WERI-Rb-1 (cell line): Measurements from ENCODE around the gene GNAQ.

Experiments
- DNase-seq: peaks from one replicate; pipeline ENCODE4 v3.0.0-alpha.2; 2020
- H3K27ac ChIP-seq: fragments of 250-450 bp; sonication (Bioruptor Pico); 2 replicates; pipeline ENCODE4 v1.5.1; 2020; ENCODE audit warnings: mild to moderate bottlenecking, moderate library complexity
- H3K27me3 ChIP-seq: fragments of 250-450 bp; sonication (Bioruptor Pico); 2 replicates; pipeline ENCODE4 v1.5.1; 2021; ENCODE audit warnings: mild to moderate bottlenecking, low read depth, moderate library complexity; ENCODE audit not compliant: insufficient read depth, severe bottlenecking
- H3K36me3 ChIP-seq: fragments of 250-450 bp; sonication (Bioruptor Pico); 2 replicates; pipeline ENCODE4 v1.5.1; 2020; ENCODE audit warnings: mild to moderate bottlenecking, moderate library complexity
- H3K4me3 ChIP-seq: 2 replicates; pipeline ENCODE4 v1.5.1; 2011; ENCODE audit warnings: low read depth, mild to moderate bottlenecking, control low read depth, low read length
- H3K9me3 ChIP-seq: fragments of 250-450 bp; sonication (Bioruptor Pico); 2 replicates; pipeline ENCODE4 v1.5.1; 2021; ENCODE audit warnings: mild to moderate bottlenecking, moderate library complexity; ENCODE audit not compliant: severe bottlenecking
- TF ChIP-seq, protein P1 (sequence below): IDR thresholded peaks from 2 replicates; pipeline ENCODE4 v1.5.1; 2011; ENCODE audit warnings: low read depth, mild to moderate bottlenecking, control low read depth, inconsistent platforms, low read length

Gene GNAQ

GRCh38 chr9:77677957-77678535 lies 353.6 kb downstream of the GNAQ start:
- Histone ChIP-seq H3K27me3 (no peaks in the 10 kb centered on the region), H3K27ac (no peak overlapping the region), H3K36me3 (no peaks in the 10 kb centered on the region), H3K4me3 (no peak overlapping the region), H3K9me3 (no peaks in the 10 kb centered on the region)
- TF ChIP-seq, protein P1, sequence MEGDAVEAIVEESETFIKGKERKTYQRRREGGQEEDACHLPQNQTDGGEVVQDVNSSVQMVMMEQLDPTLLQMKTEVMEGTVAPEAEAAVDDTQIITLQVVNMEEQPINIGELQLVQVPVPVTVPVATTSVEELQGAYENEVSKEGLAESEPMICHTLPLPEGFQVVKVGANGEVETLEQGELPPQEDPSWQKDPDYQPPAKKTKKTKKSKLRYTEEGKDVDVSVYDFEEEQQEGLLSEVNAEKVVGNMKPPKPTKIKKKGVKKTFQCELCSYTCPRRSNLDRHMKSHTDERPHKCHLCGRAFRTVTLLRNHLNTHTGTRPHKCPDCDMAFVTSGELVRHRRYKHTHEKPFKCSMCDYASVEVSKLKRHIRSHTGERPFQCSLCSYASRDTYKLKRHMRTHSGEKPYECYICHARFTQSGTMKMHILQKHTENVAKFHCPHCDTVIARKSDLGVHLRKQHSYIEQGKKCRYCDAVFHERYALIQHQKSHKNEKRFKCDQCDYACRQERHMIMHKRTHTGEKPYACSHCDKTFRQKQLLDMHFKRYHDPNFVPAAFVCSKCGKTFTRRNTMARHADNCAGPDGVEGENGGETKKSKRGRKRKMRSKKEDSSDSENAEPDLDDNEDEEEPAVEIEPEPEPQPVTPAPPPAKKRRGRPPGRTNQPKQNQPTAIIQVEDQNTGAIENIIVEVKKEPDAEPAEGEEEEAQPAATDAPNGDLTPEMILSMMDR: no peak
- DNase-seq: no peak

DNA sequence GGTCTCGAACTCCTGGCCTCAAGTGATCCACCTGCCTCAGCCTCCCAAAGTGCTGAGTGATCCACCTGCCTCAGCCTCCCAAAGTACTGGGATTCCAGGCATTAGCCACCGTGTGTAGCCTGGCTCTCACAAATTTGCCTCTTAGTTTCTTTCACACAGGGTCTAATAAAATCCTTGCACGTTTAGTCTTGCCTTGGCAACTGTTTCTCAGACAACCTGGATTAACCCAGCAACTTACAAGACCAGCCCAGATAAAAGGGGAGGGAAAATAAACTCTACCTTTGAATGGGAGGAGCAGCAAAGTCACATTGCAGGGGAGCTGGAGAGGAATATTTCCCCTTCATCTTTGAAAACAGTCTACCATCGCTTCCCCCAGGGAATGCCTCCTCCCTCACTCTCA lies 354.2 kb downstream of the GNAQ start:
- DNase-seq: no peak
- TF ChIP-seq, protein P1: no peak
- no peak overlapping the region for H3K27ac ChIP-seq
- H3K27me3 ChIP-seq: no peaks in the 10 kb centered on the region
- no peaks in the 10 kb centered on the region for H3K9me3 ChIP-seq
- H3K4me3 ChIP-seq: no peak overlapping the region
- no peaks in the 10 kb centered on the region for H3K36me3 ChIP-seq

GRCh38 chr9:77673941-77674791 lies 357.4 kb downstream of the GNAQ start:
- Histone ChIP-seq H3K4me3 (no peak overlapping the region), H3K36me3 (no peaks in the 10 kb centered on the region), H3K27ac (no peak overlapping the region), H3K9me3 (no peaks in the 10 kb centered on the region), H3K27me3 (no peaks in the 10 kb centered on the region)
- TF ChIP-seq, protein P1: no peak
- DNase-seq: no peak

GRCh38 chr9:77672183-77672582 lies 359.4 kb downstream of the GNAQ start:
- no peak for DNase-seq
- H3K9me3 ChIP-seq: no peaks in the 10 kb centered on the region
- TF ChIP-seq, protein P1: no peak
- H3K36me3 ChIP-seq: no peaks in the 10 kb centered on the region
- no peaks in the 10 kb centered on the region for H3K27me3 ChIP-seq
- H3K27ac ChIP-seq: no peak overlapping the region
- H3K4me3 ChIP-seq: no peak overlapping the region

- Histone ChIP-seq H3K36me3 (no peaks in the 10 kb centered on the region), H3K9me3 (no peaks in the 10 kb centered on the region), H3K4me3 (no peak overlapping the region), H3K27ac (no peak overlapping the region), H3K27me3 (no peaks in the 10 kb centered on the region)
- TF ChIP-seq, protein P1: no peak
- no peak for DNase-seq
These were observed 364.5 kb downstream of the GNAQ start for GRCh38 chr9:77667151-77667550.
